IMR-90 (cell line): ENCODE results near the gene MEX3A. TPM values are rescaled to one million over a fixed set of nuclear protein-coding genes. Genes with fewer than 3 reads are reported as not detected.

Source experiments
- ATAC-seq: fragments of 200-7000 bp; cut with Tn5 transposase; 2 replicates; pipeline ENCODE4 v1.9.1; 2020; ENCODE audit warnings: low read depth, mild to moderate bottlenecking, moderate library complexity
- BruUV-seq: library from RNA; stranded (reverse); fragments of 400-500 nt; replicated peaks from 2 replicates; lab custom pipeline; 2021; lab: Mats Ljungman, UMichigan
- CTCF ChIA-PET: fragments of 300-600 bp; formaldehyde crosslinking; extraction: SDS; loops from one replicate; lab custom pipeline; 2021; ENCODE audit warnings: antibody characterized with exemption; lab: Yijun Ruan, JAX
- POLR2A ChIA-PET: fragments of 300-600 bp; sonication (Branson Sonifier 250); formaldehyde crosslinking; loops from one replicate; lab custom pipeline; 2022; ENCODE audit warnings: antibody characterized with exemption; ENCODE audit not compliant: unreplicated experiment; lab: Charles Lee
- DNase-seq: peaks from one replicate; pipeline ENCODE4 v3.0.0; 2013
- H2AFZ ChIP-seq: replicated peaks from 2 replicates; pipeline ENCODE3; 2013; ENCODE audit warnings: low read length, mild to moderate bottlenecking; ENCODE audit not compliant: poor library complexity
- H2AK5ac ChIP-seq: 2 replicates; pipeline ENCODE4 v1.6.1; 2013; ENCODE audit warnings: low read depth, low read length, inconsistent platforms
- H2AK9ac ChIP-seq: replicated peaks from 2 replicates; pipeline ENCODE3; 2013; ENCODE audit warnings: mild to moderate bottlenecking, low read depth, low read length, moderate library complexity; ENCODE audit not compliant: poor library complexity
- H2BK120ac ChIP-seq: 2 replicates; pipeline ENCODE4 v1.6.1; 2013; ENCODE audit warnings: low read depth, low read length, inconsistent platforms
- H2BK15ac ChIP-seq: 3 replicates; pipeline ENCODE4 v1.6.1; 2013; ENCODE audit warnings: low read depth, low read length, inconsistent platforms
- H2BK20ac ChIP-seq: 2 replicates; pipeline ENCODE4 v1.6.1; 2013; ENCODE audit warnings: low read depth, mild to moderate bottlenecking, inconsistent platforms, low read length, moderate library complexity
- H2BK5ac ChIP-seq: 2 replicates; pipeline ENCODE4 v1.6.1; 2013; ENCODE audit warnings: mild to moderate bottlenecking, low read depth, low read length, inconsistent platforms; ENCODE audit not compliant: poor library complexity, severe bottlenecking
- H3K14ac ChIP-seq: replicated peaks from 2 replicates; pipeline ENCODE4 v1.6.1; 2013; ENCODE audit warnings: low read depth, low read length, inconsistent platforms
- H3K18ac ChIP-seq: 2 replicates; pipeline ENCODE4 v1.6.1; 2013; ENCODE audit warnings: low read depth, low read length, control low read depth
- H3K23ac ChIP-seq: 2 replicates; pipeline ENCODE4 v1.6.1; 2013; ENCODE audit warnings: low read depth, low read length, inconsistent platforms
- H3K27ac ChIP-seq: 2 replicates; pipeline ENCODE4 v1.5.1; 2013; ENCODE audit warnings: mild to moderate bottlenecking, control low read depth, low read length; ENCODE audit not compliant: insufficient read depth
- H3K27me3 ChIP-seq: 2 replicates; pipeline ENCODE4 v1.6.1; 2013; ENCODE audit warnings: low read length; ENCODE audit not compliant: control insufficient read depth, insufficient read depth
- H3K36me3 ChIP-seq: 2 replicates; pipeline ENCODE4 v1.6.1; 2013; ENCODE audit warnings: low read length, mixed read lengths; ENCODE audit not compliant: control insufficient read depth, insufficient read depth
- H3K4ac ChIP-seq: 2 replicates; pipeline ENCODE4 v1.6.1; 2013; ENCODE audit warnings: low read depth, low read length, inconsistent platforms
- H3K4me1 ChIP-seq: 2 replicates; pipeline ENCODE4 v1.6.1; 2013; ENCODE audit warnings: low read length, mixed read lengths; ENCODE audit not compliant: control insufficient read depth, insufficient read depth
- H3K4me2 ChIP-seq: 2 replicates; pipeline ENCODE4 v1.6.1; 2013; ENCODE audit warnings: low read depth, mild to moderate bottlenecking, control low read depth, low read length, moderate library complexity
- H3K4me3 ChIP-seq: 2 replicates; pipeline ENCODE4 v1.5.1; 2013; ENCODE audit warnings: low read depth, mild to moderate bottlenecking, control low read depth, low read length, moderate library complexity; ENCODE audit not compliant: insufficient read depth
- H3K56ac ChIP-seq: 2 replicates; pipeline ENCODE4 v1.6.1; 2013; ENCODE audit warnings: low read length, inconsistent platforms; ENCODE audit not compliant: insufficient read depth; ENCODE audit errors: extremely low read depth
- H3K79me1 ChIP-seq, 2 experiments: 2 replicates each; pipeline ENCODE4 v1.6.1; 2013; ENCODE audit warnings: low read length in 2 of 2, inconsistent platforms in 1 of 2, low read depth in 1 of 2
- H3K9ac ChIP-seq: 2 replicates; pipeline ENCODE4 v1.6.1; 2013; ENCODE audit warnings: low read depth, low read length, control low read depth
- H3K9me1 ChIP-seq: 2 replicates; pipeline ENCODE4 v1.6.1; 2013; ENCODE audit warnings: low read length, inconsistent platforms; ENCODE audit not compliant: insufficient read depth
- H3K9me3 ChIP-seq: 2 replicates; pipeline ENCODE4 v1.6.1; 2013; ENCODE audit warnings: low read length; ENCODE audit not compliant: control insufficient read depth, insufficient read depth
- H4K20me1 ChIP-seq: 2 replicates; pipeline ENCODE4 v1.6.1; 2013; ENCODE audit warnings: low read length, inconsistent platforms; ENCODE audit not compliant: insufficient read depth
- H4K5ac ChIP-seq: 2 replicates; pipeline ENCODE4 v1.6.1; 2013; ENCODE audit warnings: mild to moderate bottlenecking, low read depth, low read length, control low read depth
- H4K8ac ChIP-seq, 2 experiments: 2 replicates each; pipeline ENCODE4 v1.6.1; 2013; ENCODE audit warnings: low read depth in 2 of 2, low read length in 2 of 2, control low read depth in 1 of 2, inconsistent platforms in 1 of 2
- H4K91ac ChIP-seq: 2 replicates; pipeline ENCODE4 v1.6.1; 2013; ENCODE audit warnings: low read depth, low read length, inconsistent platforms; ENCODE audit not compliant: insufficient read depth
- BHLHE40 ChIP-seq: fragments of 150-350 bp; IDR thresholded peaks from 2 replicates; pipeline ENCODE4 v1.6.1; 2016; ENCODE audit warnings: mild to moderate bottlenecking, low read depth, low read length
- CEBPB ChIP-seq: IDR thresholded peaks from 2 replicates; pipeline ENCODE4 v1.6.1; 2012; ENCODE audit warnings: low read depth, low read length, improper control_type of control experiment
- CHD1 ChIP-seq: IDR thresholded peaks from 2 replicates; pipeline ENCODE4 v1.6.1; 2012; ENCODE audit warnings: low read depth, low read length, improper control_type of control experiment
- ELK1 ChIP-seq: fragments of 150-350 bp; IDR thresholded peaks from 2 replicates; pipeline ENCODE4 v1.6.1; 2016; ENCODE audit warnings: low read depth, mild to moderate bottlenecking, low read length, moderate library complexity, borderline replicate concordance
- FOS ChIP-seq: fragments of 150-350 bp; IDR thresholded peaks from 2 replicates; pipeline ENCODE4 v1.6.1; 2016; ENCODE audit warnings: low read depth, low read length
- MAFK ChIP-seq: IDR thresholded peaks from 2 replicates; pipeline ENCODE4 v1.6.1; 2012; ENCODE audit warnings: low read depth, low read length, improper control_type of control experiment
- MAZ ChIP-seq: IDR thresholded peaks from 2 replicates; pipeline ENCODE4 v1.6.1; 2012; ENCODE audit warnings: low read depth, mild to moderate bottlenecking, low read length, improper control_type of control experiment, moderate library complexity, borderline replicate concordance
- MXI1 ChIP-seq: IDR thresholded peaks from 2 replicates; pipeline ENCODE4 v1.6.1; 2012; ENCODE audit warnings: low read depth, mild to moderate bottlenecking, low read length, moderate library complexity, borderline replicate concordance
- NFE2L2 ChIP-seq: fragments of 150-350 bp; IDR thresholded peaks from 2 replicates; pipeline ENCODE4 v1.6.1; 2016; ENCODE audit warnings: low read depth, mild to moderate bottlenecking, low read length
- POLR2A ChIP-seq: IDR thresholded peaks from 2 replicates; pipeline ENCODE4 v1.6.1; 2012; ENCODE audit warnings: mild to moderate bottlenecking, low read depth, low read length
- RAD21 ChIP-seq: IDR thresholded peaks from 2 replicates; pipeline ENCODE4 v1.6.1; 2012; ENCODE audit warnings: low read length, improper control_type of control experiment
- RCOR1 ChIP-seq: IDR thresholded peaks from 2 replicates; pipeline ENCODE4 v1.6.1; 2012; ENCODE audit warnings: mild to moderate bottlenecking, low read length, improper control_type of control experiment; ENCODE audit not compliant: insufficient replicate concordance
- USF2 ChIP-seq: fragments of 150-350 bp; IDR thresholded peaks from 2 replicates; pipeline ENCODE4 v1.6.1; 2017; ENCODE audit warnings: mild to moderate bottlenecking, antibody characterized with exemption, low read length, low read depth
- WGBS, 2 experiments: methylation state at CpG; one replicate each; pipeline versions ENCODE4 v1.1.5 to v1.1.7; 2013; ENCODE audit warnings: missing lambda C conversion rate in 2 of 2; ENCODE audit not compliant: insufficient read length in 1 of 2; ENCODE audit errors: extremely low coverage in 2 of 2; 5-methylcytosine and 5-hydroxymethylcytosine counted together
- dilution Hi-C: fragments of 300-500 bp; cut with HindIII; formaldehyde crosslinking; loops from one replicate; pipeline ENCODE4 v1.14.3; 2018; ENCODE audit warnings: low sequenced_read_pairs; ENCODE audit not compliant: unreplicated experiment
- in situ Hi-C: fragments of 300-500 bp; cut with MboI; formaldehyde crosslinking; loops from 3 replicates; pipeline ENCODE4 v1.14.3; 2019; ENCODE audit warnings: low sequenced_read_pairs, inconsistent platforms, mixed read lengths
- intact Hi-C: fragments of 100-400 bp; cut with micrococcal nuclease; formaldehyde crosslinking; loops from 2 replicates; pipeline ENCODE4 v1.10.0; 2022
- polyA plus RNA-seq, 3 experiments: library from polyadenylated mRNA; depleted of rRNA; stranded (reverse); fragments of >200 nt; gene quantifications; 2 replicates each; pipeline ENCODE4 v1.2.3, GENCODE V29; 2012; ENCODE audit warnings: low replicate concordance in 1 of 3
- total RNA-seq: library from RNA; depleted of rRNA; stranded (reverse); fragments of >200 nt; gene quantifications from 2 replicates; pipeline ENCODE4 v1.2.3, GENCODE V29; 2012

Gene MEX3A
- total and polyA plus RNA-seq, 2 of the 4 experiments (the other 2 are of a cell fraction) = 2.3 to 9.0 TPM

GRCh38 chr1:156129687-156130577 lies 47.7 kb upstream of the MEX3A start:
- peak overlapping the region; percentile 83 to 97 for H4K8ac ChIP-seq
- in situ Hi-C loops (loop anchor here (5.0 kb wide), 1 partner anchor 33 kb away; no protein-coding TSS in a partner anchor), dilution Hi-C loops (no loop called here), intact Hi-C loops (loop anchor here (1.0 to 2.0 kb wide), 3 partner anchors 15 to 40 kb away; partner anchors contain the start of gene LMNA)
- no peaks in the 10 kb centered on the region; the same call in 1 of the 2 replicates for H3K9me1 ChIP-seq
- peak overlapping the region; percentile 81 for H3K9ac ChIP-seq
- no TSS peak for BruUV-seq
- peak overlapping the region; percentile 76 for H3K4me2 ChIP-seq
- 0% methylated on average over 1 of the region's 7 CpGs; no CpG with 5 or more reads in 1 of the 2 experiments for WGBS, 2 experiments
- peak overlapping the region; percentile 95 for H4K5ac ChIP-seq
- H2BK20ac ChIP-seq = peak overlapping the region; percentile 98
- peak overlapping the region; percentile 97 for H2BK5ac ChIP-seq
- ChIA-PET CTCF (interaction anchor here (0.6 to 4.0 kb wide), 13 partner anchors 9 to 105 kb away, joined by 3 to 64 read pairs (median 4); partner anchors contain the start of gene PMF1), POLR2A (interaction anchor here (0.5 to 2.6 kb wide), 3 partner anchors 14 to 104 kb away, joined by 5 to 10 read pairs (median 8); no protein-coding TSS in a partner anchor)
- H2AFZ ChIP-seq = peak overlapping the region; percentile 60
- H3K79me1 ChIP-seq = peaks cover 9 to 64% of the 10 kb centered on the region in 2 experiments; a peak in 3 of 4 replicates
- peak overlapping the region; percentile 100 for H4K91ac ChIP-seq
- peak overlapping the region; percentile 100 for H3K23ac ChIP-seq
- H3K14ac ChIP-seq = peak overlapping the region; percentile 100
- no peaks in the 10 kb centered on the region for H3K27me3 ChIP-seq
- H3K4me3 ChIP-seq = no peak overlapping the region
- H3K56ac ChIP-seq = peak overlapping the region; percentile 97
- peak overlapping the region; percentile 100 for H2AK5ac ChIP-seq
- ATAC-seq (peak; percentile 53), DNase-seq (peak; percentile 97)
- H2BK120ac ChIP-seq = peak overlapping the region; percentile 99
- H3K4me1 ChIP-seq = peaks cover 38% of the 10 kb centered on the region
- peak overlapping the region; percentile 99 for H2AK9ac ChIP-seq
- no peaks in the 10 kb centered on the region for H3K9me3 ChIP-seq
- H3K27ac ChIP-seq = peak overlapping the region; percentile 95
- peaks cover 34% of the 10 kb centered on the region for H3K36me3 ChIP-seq
- peak overlapping the region; percentile 89; the same call in 2 of the 3 replicates for H2BK15ac ChIP-seq
- H4K20me1 ChIP-seq = peaks cover 63% of the 10 kb centered on the region
- H3K4ac ChIP-seq = peak overlapping the region; percentile 100
- peak overlapping the region; percentile 95 for H3K18ac ChIP-seq
- TF ChIP-seq RCOR1 = no peak
- peak; percentile 79 for TF ChIP-seq POLR2A
- TF ChIP-seq FOS = peak; percentile 78
- TF ChIP-seq CHD1 = peak; percentile 38; the same call in 1 of the 2 replicates
- no peak for TF ChIP-seq NFE2L2
- TF ChIP-seq MAFK = no peak
- TF ChIP-seq CEBPB = no peak
- TF ChIP-seq ELK1 = no peak
- peak; percentile 23; the same call in 1 of the 2 replicates for TF ChIP-seq MXI1
- peak; percentile 35; the same call in 1 of the 2 replicates for TF ChIP-seq USF2
- TF ChIP-seq RAD21 = peak; percentile 90
- peak; percentile 85 for TF ChIP-seq BHLHE40
- peak; percentile 93; the same call in 1 of the 2 replicates for TF ChIP-seq MAZ
